ENCODE measurements around the gene RNASE7.
"Not testable (repeated sequence)": the region's sequence is repeated elsewhere in the genome, so short reads cannot be mapped to it uniquely, and the experiment has no call there.

Gene RNASE7, protein sequence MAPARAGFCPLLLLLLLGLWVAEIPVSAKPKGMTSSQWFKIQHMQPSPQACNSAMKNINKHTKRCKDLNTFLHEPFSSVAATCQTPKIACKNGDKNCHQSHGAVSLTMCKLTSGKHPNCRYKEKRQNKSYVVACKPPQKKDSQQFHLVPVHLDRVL

DNA sequence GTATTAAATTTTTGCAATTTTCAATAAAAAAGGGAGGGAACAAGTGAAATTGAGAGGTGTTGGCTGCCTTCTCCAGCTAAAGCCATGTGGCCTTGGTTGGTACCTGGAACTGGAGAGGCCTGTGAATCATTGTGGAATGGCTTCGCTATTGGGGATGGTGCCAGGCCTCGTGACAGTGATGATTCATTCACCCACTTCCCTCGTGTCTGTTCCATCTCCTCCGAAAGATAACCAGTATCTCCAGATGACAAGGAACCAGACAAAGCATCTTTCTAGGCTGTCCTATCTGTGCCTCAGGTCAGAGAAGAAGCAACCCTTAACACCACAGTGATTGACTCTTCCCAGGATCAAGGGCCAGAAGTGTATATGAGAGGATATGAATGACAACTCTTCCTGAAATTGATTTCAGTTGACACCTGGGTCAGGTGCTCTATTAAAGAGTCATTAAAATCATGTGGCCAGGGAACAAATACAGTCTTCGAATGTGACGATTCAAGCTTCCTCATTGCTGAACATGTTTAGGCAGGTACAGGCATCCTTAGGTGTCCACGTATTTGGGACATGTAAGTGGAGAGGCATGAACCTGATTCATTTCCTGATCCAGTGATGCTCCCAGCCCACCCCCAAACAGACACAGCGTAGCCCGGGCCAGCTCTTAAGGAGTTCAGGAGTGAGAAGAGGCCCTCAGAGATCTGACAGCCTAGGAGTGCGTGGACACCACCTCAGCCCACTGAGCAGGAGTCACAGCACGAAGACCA lies at the start of gene RNASE7:
Gene RNASE7 (plus strand): TSS at position 687 of the 758 bp plus-strand sequence. CDS start 631 bp downstream, outside the sequence.
- DNase-seq = no peak

DNA sequence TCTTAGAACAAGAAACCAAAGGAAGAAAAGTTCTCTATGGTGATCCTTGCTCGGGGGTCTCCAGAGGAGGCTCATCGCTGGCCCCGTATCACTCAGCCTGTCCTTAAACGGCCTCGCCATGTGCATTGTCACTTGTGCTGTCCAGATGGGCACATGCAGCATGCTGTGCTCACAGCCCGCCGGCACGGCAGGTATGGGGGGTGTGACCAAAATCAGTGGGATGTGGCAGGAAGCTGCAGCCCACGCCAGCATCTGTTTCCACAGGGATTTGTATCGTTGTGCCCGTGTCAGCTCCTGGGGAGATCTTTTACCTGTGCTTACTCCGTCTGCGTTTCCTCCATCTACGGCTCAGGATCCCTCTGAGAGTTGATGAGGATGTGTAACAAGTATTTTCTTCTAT lies 45.6 kb upstream of the RNASE7 start:
- no peak for DNase-seq

DNA sequence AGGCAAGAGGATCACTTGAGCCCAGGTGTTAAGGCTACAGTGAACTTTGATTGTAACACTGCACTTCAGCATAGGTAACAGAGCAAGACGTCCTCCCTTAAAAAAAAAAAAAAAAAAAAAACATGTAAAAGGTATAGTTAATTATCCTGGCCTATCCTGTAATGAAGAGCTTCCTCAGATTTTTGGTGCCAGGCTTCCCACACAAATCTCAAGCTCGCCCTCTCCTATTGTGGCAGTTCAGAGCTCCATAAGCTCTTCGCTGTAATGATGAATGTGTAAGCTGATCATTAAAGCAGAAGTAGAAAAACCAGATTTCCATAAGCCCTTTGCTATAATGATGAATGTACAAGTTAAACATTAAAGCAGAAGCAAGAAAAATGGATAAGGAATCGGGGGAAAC lies 45.0 kb upstream of the RNASE7 start:
- no peak for DNase-seq

DNA sequence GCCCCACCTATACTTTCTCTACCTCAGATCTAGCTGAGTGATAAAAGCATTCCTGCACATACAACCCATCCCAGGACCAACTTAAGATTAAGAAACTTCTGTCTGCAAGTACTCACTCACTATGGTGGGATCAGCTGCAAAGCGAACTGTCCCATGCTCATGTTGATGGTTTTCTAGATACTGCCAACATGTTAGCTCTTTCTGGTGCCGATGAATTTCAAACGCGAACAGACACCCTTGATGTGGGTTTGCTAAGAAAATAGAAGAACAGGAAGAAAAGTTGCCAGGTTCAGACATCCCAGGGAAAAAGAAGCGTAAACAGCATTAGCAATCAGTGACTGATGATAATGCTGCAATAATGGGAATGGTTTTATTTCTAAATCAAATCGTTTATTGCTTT lies 44.6 kb upstream of the RNASE7 start:
- DNase-seq = no peak

DNA sequence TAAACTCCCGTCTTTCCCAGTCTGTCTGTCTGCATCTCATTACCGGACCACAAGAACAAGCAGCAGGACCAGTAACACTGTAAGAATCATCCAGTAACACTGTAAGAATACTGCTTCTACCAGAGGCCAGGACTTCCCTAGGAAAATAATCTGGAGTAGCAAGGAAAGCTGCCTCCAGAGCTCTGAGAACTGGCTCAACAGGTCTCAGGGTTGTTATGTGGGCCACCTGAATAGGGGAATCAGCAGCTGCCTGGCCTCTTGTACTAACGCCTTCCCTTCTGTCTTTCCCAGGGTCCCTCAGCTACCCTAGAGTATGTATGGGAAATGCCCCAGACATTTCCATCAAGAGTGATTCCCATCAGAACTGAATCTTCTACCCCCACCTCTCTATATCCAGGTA lies 44.0 kb upstream of the RNASE7 start:
- DNase-seq = no peak

DNA sequence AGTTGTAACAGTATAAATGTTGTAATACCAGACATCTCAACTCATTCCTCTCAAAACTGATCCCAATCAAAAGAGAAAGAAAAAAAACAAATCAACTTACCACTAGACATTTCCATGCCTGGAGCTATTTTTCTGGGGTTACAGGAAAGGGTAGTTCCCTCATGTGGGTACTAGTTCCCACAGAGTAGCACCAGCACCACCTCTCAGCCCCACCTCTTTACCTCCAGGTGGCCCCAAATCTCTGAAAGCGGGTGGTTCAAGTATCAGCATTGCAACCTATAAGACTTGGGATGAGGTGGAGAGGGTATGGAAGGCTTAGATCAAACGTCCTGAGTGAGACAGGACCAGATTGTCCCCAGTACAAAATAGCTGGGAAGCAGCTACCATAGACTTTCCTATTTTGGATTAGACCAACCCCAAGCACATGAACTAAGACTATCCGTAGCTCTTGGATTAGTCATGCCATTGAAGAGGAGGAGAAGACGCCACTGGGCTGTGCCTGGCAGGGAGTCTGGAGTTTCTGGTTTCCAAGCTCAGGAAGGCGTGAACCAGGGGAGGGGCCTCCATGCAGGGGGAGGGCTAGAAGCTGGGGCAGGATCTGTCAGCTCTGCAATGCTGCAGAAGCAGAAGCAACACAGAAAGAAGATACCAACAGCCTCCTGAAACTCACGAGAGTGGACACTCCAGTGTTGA lies 43.3 kb upstream of the RNASE7 start, which contains the start of gene SLC39A2:
Gene SLC39A2 (plus strand): TSS at position 620 of the 693 bp plus-strand sequence. CDS start 154 bp downstream, outside the sequence.
- no peak for DNase-seq

DNA sequence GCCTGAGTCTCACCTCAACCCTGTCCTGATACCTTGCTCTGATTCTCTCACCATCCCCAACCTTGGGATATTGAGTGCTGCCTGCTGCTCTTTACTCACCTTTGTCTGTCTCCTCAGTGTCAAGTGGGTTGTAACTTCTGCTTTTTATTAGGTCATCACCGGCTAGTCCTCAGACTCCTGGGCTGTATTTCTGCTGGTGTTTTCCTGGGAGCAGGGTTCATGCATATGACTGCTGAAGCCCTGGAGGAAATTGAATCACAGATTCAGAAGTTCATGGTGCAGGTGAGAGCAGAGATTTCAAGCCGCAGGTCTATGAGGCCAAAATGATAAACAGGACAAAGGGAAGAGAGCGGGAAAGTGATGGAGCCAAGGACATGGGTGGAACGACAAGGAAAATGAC lies 42.6 kb upstream of the RNASE7 start:
- no peak for DNase-seq

DNA sequence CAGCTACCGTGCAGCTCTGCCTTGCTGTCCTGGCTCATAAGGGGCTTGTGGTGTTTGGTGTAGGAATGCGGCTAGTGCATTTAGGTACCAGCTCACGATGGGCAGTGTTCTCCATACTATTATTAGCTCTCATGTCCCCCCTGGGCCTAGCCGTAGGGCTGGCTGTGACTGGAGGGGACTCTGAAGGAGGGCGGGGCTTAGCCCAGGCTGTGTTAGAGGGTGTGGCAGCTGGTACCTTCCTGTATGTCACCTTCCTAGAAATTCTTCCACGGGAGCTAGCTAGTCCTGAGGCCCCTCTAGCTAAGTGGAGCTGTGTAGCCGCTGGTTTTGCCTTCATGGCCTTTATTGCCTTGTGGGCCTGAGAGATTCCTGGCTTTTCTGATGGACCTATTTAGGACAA lies 40.9 kb upstream of the RNASE7 start:
- DNase-seq = no peak

DNA sequence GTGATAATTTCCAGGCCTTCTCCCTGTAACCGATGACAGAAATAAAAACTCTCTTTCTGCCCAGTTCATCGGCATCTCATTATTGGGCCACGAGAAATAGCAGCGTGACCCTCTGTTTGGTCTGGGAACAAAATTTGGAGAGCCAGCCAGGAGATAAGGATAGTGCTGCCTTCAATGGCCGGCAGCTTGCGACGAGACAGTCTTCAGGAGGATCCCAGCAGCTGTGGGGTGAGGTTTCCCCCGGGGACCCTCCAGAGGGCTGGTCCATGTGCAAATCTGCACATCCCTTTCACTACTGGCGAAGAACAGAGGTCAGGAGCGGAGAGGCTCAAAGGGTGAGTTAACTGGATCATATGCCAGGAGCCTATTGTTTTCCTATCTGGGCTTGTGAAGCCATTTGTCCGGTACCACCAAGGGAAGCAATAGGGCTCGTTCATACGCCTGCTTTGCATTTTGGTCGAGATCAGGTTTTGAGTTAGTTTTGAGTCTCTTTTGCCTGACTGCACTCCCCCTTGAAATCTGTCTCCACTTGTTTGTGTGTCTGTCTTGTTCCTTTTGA lies 38.3 kb upstream of the RNASE7 start:
- DNase-seq = no peak

DNA sequence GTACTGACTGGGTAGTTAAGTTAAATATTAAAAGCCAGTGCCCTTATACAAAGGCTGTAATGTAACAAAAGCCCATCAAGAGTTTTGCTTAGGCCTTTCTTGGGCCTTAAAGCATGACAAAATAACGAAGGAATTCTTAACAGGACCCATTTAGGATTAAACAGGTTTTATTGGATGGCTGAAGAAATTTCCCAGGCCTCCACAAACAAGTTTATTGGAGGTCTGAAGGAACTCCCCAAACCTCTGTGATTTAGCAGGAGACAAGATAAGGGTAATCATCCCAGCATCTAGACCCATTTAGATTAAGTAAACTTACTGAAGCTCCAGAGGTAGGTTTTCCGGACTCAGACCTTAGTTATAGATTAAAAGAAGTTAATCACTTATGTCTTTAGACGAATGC lies 32.4 kb upstream of the RNASE7 start:
- DNase-seq = not testable (repeated sequence)

DNA sequence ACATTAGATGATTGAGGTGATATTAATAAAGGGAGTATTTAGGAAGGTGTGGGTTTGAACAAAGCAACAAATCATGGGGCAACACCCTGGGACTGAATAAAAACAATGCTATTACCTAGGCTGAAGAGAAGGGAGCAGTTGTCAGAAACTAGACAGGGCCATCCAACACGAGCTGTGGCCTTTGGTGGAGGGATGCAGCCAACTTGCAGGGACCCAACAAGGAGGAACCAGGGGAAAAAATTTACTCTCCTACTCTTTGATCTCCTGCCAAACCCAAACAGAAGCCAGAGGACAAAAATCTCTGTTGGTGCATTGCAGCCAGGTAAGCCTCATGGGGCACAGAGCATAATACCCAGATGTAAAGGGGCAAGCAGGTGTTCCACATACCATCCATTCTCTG lies 31.0 kb upstream of the RNASE7 start:
- no peak for DNase-seq

DNA sequence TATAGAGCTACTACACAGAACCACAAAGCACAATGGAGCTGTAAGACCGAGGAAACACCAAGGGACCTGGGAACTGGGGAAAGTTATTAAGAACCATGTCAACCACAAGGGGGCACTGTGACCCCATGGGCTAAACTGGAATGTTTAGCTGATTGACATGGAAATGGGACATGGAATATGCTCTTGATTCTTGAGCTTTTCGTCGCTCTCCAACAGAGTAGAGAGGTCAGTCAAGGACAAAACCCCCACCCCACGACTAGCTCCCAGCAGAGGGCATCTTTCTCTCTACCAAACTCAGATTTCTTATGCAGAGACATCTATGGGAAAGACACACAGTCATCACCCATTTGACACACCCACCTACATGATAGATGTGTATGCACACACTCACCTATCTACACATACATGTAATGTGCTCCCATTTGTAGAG lies 27.4 kb upstream of the RNASE7 start:
- peak; percentile 57 for DNase-seq

DNA sequence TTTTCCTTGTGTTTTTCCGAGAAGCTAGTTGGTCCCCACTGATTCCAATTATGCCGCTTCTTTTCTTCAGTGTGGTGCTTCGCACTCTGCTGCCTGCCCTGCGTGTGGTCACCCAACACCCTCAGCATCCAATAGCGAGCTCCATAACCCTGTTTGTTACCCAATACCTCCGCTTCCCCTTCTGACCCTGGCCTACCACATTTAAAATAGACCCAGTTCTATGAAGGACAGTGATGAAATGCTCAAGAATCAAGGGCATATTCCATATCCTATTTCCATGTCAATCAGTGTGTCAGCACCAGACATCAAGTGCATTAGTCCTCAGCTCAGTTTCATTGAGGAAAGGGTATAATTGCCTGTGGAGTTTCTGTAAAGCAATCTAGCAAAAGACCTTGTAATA lies 26.9 kb upstream of the RNASE7 start:
- no peak for DNase-seq

DNA sequence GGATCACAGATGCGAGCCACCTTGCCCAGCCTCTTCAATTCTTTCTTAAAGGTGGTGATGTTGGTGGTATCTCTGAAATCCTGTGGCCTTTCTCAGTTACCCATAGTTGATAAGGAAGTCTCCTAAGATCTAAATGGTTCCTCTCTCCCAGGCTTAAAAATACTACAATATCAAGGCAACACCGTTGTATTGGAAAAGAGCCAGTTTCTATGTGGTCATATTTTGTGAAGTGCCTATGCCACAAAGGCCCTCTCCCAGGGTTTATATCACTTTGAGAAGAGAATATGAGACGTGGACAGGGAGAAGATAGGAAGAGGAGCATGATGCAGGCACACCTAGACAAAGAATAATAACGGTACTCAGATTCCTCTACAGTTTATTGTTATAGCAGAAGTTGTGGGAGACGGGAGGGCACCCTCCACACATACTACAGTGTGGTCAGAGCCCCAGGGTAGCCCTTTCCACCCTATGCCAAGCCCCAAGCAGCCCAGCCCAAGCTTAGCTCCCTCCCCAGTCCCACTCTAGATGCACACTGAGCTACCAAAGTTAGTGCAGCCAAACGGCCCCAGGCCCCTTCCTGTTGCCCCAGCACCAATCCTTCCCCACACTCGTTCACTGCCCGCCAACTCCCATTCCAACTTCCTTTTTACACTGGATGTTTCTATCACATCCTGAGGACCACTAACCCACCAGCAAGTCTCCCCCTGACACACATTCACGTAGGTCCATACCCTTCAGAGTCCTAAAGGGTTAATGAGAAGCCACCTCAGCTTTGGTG lies 25.6 kb upstream of the RNASE7 start:
- peak; percentile 3 for DNase-seq

DNA sequence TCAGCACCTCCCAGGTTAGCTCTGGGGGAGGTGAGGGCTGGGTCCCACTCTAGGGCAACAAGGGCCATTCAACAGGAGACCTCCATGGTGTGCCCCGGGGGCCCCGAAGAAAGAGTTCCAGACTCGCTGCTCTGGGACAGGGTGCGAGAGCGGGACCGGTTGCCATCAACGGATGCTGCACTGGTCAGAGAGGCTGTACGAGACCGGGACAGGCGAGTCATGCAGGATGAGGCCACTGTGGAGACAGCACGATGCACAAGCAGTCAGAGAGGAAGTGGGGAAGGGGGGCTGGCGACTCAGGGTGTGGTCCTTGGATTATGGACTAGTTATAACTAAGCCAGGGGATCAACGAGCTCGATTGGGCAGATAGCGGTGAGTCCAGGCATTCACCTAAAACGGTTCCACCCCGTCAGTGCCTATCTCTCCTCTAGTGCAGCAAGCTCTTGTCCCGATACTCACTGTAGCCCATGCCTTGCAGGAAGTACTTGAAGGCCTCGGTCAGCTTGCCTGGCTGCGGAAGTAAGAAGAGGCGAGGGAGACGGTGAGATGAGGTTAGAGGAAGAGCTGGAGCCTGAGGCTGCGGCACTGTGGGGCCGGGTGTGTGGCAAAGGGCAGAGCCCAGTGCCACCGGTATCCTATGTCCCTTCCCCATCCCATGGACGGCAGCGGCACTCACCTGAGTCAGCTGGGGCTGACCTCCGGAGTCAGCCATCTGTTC lies 24.5 kb upstream of the RNASE7 start:
- DNase-seq = no peak

DNA sequence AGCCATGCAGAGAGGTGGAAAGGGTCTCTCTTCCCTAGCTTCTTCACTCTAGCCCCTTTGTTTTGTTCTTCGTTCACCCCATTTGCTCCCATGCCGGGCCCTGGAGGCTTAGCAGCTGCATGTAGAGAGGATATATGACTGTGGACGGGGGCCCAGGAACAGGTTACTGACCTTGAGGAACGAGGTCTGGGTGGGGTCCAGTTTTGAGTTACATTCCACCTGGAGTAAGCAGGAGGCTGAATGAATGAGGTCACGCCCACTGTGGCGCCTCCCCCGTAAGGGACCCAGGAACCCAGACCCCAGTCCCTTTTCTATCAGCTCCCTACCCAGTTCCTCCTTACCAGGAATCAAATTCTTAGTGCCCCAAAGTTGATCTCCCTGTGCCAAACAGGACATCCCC lies 23.9 kb upstream of the RNASE7 start:
- no peak for DNase-seq

DNA sequence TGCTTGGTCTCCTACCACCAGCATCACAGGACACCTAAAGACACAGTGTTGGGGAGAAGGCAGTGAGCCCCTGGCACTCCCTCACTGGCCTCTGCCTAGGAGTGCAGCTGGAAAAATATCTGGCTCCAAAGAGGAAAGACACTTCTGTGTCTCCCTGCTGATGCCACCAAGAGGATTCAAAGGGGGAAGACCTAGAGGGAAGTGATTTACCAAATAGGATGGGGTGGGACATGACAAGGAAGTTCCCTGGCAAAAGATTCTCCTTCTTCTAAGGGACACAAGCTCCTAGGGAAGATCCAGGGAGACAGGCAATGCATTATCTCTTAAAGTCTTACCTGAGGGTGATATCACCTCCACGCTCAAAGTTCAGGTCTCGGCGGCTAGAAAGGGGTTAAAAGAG lies 23.4 kb upstream of the RNASE7 start:
- no peak for DNase-seq

DNA sequence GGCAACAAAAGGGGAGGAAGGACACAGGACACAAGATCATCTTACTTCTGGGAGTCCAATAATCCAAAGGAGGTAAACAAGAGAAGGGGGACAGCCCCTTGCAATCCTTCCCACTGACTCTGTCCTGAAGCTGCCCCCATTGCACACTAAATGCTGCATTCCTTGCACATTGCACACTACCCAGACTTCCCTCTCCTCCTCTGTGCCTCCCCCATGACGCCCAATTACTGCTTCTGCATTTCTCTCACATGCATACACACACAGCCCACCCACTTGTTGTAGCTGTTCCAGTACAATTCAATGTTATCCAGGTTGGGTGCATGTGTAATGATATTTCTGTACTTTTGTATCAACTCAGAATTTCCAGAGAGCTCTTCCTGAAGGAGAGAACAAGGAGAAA lies 22.8 kb upstream of the RNASE7 start:
- no peak for DNase-seq

DNA sequence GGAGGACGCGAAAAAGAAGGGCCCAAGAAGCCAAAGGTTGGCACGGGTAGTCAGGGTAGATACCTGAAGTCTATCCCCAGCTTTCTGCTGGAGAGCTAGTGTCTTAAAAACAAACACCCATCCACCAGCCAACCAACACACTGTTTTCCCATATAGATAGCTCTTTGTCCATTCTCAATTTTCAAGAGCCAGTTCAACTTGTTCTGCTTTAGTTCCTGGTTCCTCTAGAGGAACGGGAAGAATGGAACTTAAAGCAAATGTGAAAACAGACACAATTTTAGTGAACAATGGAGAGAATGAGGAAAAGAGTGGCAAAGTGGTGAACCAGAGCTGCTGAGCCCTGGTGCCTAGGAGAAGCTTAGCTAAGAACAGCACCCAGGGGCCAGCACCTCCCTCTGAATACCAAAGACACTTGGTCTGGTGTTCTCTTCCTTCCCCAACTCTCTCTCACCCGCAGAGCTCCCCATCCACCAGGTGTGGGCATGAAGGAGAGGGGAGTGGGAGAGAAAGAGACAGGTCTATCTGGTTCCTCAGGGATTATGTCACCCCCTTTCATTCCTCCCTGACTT lies 21.1 kb upstream of the RNASE7 start:
- no peak for DNase-seq

DNA sequence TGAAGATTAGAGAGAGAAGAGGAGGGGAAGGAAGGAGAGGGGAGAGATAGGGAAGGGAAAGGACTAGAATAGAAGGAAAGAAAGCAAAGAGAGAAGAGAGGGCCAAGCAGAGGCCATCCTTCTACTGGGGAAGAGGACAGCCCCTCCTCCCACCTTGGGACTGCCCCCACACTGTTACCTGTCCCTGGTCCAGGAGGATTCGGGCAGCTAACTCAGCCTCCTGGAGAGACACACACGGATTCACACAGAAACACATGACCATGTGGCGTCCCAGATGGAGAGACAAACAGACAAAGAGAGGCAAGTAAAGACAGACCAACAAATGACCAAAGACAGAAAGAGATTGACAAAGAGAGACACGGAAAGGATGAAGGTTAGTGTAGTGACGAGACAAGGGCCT lies 19.5 kb upstream of the RNASE7 start:
- DNase-seq = no peak

DNA sequence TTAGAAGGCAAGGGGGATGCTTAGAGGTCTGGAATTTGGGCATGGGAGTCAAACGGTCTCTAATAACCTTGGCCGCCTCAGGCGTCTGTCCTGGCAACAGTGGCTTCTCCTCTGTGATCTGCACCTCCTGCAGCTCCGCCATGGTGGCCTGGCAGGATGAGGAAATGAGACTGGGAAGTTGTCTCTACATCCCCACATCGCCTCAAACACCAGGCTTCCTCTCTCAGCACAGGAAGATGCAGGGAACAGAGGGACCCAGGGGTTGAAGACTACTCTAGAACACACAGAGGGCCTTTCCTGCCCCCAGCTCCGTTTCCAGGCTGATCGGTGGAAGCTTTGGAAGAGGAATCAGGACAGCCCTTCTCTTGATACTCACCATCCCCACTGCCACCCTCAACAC lies 19.0 kb upstream of the RNASE7 start:
- no peak for DNase-seq

All from NCI-H2029 treated with DMSO at 0.1 percent for 48 hours (cell line).